Measurements from ENCODE around the gene ARID1B. TPM values are rescaled to one million over a fixed set of nuclear protein-coding genes. Genes with fewer than 3 reads are reported as not detected.

The ARID1B gene
- total and polyA plus RNA-seq, 2 of the 13 experiments (the other 11 are each of a cell fraction or from before 2014, with no cell fraction given): 20.1 to 32.6 TPM

DNA sequence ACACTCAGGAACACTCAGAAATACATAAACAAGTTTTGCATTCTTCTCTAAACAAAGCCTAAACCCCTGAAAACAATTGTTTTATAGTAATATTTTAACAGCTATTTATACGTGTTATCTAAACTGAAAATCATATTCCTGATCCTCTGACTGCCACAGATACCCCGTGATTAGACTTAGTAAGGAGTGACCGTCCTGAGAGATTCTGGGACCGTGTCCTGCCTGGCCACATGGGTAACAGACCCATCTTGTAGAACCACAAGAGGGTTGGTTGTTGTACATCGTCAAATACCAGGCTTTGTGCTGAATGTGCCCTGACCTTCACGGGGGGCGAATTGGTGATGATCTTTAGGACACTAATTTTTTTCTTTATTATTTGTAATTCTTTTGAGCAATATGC lies 331.7 kb downstream of the ARID1B start:
- no TSS peak for BruUV-seq (replicated peaks)
- Histone ChIP-seq H3K4me2 (ENCODE audit: low read depth, low read length) (no peak overlapping the region), H3K79me2 (ENCODE audit: insufficient read depth, low read length) (no peaks in the 10 kb centered on the region), H3K9me3 (ENCODE audit: low read length) (no peaks in the 10 kb centered on the region), H3K4me3 (replicated peaks in 1 of 3; ENCODE audit: insufficient read depth in 1 of 3, low read depth in 2 of 3, low read length in 3 of 3) (no peak overlapping the region), H3K9ac (ENCODE audit: insufficient read depth, low read depth, low read length) (no peak overlapping the region), H2AFZ (ENCODE audit: low read length) (no peak overlapping the region), H3K27ac (ENCODE audit: extremely low read length, insufficient read depth, low read length) (no peak overlapping the region), H3K27me3 (ENCODE audit: control insufficient read depth in 1 of 2, insufficient read depth in 2 of 2, low read length in 2 of 2) (no peaks in the 10 kb centered on the region), H4K20me1 (ENCODE audit: insufficient read depth, low read length) (no peaks in the 10 kb centered on the region), H3K36me3 (replicated peaks in 1 of 2; ENCODE audit: control insufficient read depth in 1 of 2, insufficient read depth in 2 of 2, low read length in 2 of 2) (peaks cover 4 to 20% of the 10 kb centered on the region in 2 experiments; a peak in 4 of 5 replicates), H3K4me1 (ENCODE audit: insufficient read depth, low read length) (no peaks in the 10 kb centered on the region)
- intact Hi-C loops (cut with micrococcal nuclease; ENCODE audit: unreplicated experiment): no loop called here
- ChIA-PET CTCF (ENCODE audit: low intra/inter-chr PET ratio, low total read pairs) (no interaction called here), POLR2A (no interaction called here)
- 97% methylated on average over 7 of the region's 7 CpGs for WGBS (ENCODE audit: low lambda C conversion rate)
- no peak for TF ChIP-seq MYNN (CRISPR knock-in tag; IDR thresholded peaks at IDR 0.05; ENCODE audit: low read depth)
- no peak for TF ChIP-seq HNRNPK (IDR thresholded peaks at IDR 0.05; ENCODE audit: low read depth, low read length, poor library complexity, severe bottlenecking)
- TF ChIP-seq SP2 (CRISPR knock-in tag; IDR thresholded peaks at IDR 0.05): no peak
- TF ChIP-seq MYC (CRISPR knock-in tag; IDR thresholded peaks at IDR 0.05; ENCODE audit: borderline replicate concordance): no peak
- TF ChIP-seq FOXK1 (CRISPR knock-in tag; IDR thresholded peaks at IDR 0.05; ENCODE audit: borderline replicate concordance, low read depth): no peak
- TF ChIP-seq, protein P1, sequence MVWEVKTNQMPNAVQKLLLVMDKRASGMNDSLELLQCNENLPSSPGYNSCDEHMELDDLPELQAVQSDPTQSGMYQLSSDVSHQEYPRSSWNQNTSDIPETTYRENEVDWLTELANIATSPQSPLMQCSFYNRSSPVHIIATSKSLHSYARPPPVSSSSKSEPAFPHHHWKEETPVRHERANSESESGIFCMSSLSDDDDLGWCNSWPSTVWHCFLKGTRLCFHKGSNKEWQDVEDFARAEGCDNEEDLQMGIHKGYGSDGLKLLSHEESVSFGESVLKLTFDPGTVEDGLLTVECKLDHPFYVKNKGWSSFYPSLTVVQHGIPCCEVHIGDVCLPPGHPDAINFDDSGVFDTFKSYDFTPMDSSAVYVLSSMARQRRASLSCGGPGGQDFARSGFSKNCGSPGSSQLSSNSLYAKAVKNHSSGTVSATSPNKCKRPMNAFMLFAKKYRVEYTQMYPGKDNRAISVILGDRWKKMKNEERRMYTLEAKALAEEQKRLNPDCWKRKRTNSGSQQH (CRISPR knock-in tag; IDR thresholded peaks at IDR 0.05; ENCODE audit: low read depth): no peak
- TF ChIP-seq, protein P2, sequence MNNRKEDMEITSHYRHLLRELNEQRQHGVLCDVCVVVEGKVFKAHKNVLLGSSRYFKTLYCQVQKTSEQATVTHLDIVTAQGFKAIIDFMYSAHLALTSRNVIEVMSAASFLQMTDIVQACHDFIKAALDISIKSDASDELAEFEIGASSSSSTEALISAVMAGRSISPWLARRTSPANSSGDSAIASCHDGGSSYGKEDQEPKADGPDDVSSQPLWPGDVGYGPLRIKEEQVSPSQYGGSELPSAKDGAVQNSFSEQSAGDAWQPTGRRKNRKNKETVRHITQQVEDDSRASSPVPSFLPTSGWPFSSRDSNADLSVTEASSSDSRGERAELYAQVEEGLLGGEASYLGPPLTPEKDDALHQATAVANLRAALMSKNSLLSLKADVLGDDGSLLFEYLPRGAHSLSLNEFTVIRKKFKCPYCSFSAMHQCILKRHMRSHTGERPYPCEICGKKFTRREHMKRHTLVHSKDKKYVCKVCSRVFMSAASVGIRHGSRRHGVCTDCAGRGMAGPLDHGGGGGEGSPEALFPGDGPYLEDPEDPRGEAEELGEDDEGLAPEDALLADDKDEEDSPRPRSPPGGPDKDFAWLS (CRISPR knock-in tag; IDR thresholded peaks at IDR 0.05; ENCODE audit: borderline replicate concordance): no peak
- TF ChIP-seq ZNF766 (CRISPR knock-in tag; IDR thresholded peaks at IDR 0.05; ENCODE audit: borderline replicate concordance): no peak
- TF ChIP-seq, protein P3, sequence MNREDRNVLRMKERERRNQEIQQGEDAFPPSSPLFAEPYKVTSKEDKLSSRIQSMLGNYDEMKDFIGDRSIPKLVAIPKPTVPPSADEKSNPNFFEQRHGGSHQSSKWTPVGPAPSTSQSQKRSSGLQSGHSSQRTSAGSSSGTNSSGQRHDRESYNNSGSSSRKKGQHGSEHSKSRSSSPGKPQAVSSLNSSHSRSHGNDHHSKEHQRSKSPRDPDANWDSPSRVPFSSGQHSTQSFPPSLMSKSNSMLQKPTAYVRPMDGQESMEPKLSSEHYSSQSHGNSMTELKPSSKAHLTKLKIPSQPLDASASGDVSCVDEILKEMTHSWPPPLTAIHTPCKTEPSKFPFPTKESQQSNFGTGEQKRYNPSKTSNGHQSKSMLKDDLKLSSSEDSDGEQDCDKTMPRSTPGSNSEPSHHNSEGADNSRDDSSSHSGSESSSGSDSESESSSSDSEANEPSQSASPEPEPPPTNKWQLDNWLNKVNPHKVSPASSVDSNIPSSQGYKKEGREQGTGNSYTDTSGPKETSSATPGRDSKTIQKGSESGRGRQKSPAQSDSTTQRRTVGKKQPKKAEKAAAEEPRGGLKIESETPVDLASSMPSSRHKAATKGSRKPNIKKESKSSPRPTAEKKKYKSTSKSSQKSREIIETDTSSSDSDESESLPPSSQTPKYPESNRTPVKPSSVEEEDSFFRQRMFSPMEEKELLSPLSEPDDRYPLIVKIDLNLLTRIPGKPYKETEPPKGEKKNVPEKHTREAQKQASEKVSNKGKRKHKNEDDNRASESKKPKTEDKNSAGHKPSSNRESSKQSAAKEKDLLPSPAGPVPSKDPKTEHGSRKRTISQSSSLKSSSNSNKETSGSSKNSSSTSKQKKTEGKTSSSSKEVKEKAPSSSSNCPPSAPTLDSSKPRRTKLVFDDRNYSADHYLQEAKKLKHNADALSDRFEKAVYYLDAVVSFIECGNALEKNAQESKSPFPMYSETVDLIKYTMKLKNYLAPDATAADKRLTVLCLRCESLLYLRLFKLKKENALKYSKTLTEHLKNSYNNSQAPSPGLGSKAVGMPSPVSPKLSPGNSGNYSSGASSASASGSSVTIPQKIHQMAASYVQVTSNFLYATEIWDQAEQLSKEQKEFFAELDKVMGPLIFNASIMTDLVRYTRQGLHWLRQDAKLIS (CRISPR knock-in tag; IDR thresholded peaks at IDR 0.05): no peak
- no peak for TF ChIP-seq ZNF451 (CRISPR knock-in tag; IDR thresholded peaks at IDR 0.05)
- TF ChIP-seq FOXM1 (CRISPR knock-in tag; IDR thresholded peaks at IDR 0.05): no peak
- TF ChIP-seq TCF7 (IDR thresholded peaks at IDR 0.05; ENCODE audit: low read depth): no peak
- no peak for TF ChIP-seq BRD4 (CRISPR knock-in tag; IDR thresholded peaks at IDR 0.05)
- TF ChIP-seq, protein P4, sequence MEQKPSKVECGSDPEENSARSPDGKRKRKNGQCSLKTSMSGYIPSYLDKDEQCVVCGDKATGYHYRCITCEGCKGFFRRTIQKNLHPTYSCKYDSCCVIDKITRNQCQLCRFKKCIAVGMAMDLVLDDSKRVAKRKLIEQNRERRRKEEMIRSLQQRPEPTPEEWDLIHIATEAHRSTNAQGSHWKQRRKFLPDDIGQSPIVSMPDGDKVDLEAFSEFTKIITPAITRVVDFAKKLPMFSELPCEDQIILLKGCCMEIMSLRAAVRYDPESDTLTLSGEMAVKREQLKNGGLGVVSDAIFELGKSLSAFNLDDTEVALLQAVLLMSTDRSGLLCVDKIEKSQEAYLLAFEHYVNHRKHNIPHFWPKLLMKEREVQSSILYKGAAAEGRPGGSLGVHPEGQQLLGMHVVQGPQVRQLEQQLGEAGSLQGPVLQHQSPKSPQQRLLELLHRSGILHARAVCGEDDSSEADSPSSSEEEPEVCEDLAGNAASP (CRISPR knock-in tag; IDR thresholded peaks at IDR 0.05; ENCODE audit: borderline replicate concordance): no peak
- no peak for TF ChIP-seq ZNF780A (CRISPR knock-in tag; IDR thresholded peaks at IDR 0.05)
- no peak for ATAC-seq
- no peak for FAIRE-seq
- no peak for DNase-seq (ENCODE audit: low spot score)
- in situ Hi-C loops (cut with HindIII; ENCODE audit: extremely low pct_ligation_motif_present, low pct_unique_long_range_greater_than_20kb): no loop called here
